Effector CD8-positive, alpha-beta T cell (primary cell): ENCODE data around the gene B2M.
"Not testable (repeated sequence)": the region's sequence is repeated elsewhere in the genome, so short reads cannot be mapped to it uniquely, and the experiment has no call there.

Experiments
- DNase-seq: peaks from one replicate; lab custom pipeline; 2025; lab: John Stamatoyannopoulos, UW

B2M gene

DNA sequence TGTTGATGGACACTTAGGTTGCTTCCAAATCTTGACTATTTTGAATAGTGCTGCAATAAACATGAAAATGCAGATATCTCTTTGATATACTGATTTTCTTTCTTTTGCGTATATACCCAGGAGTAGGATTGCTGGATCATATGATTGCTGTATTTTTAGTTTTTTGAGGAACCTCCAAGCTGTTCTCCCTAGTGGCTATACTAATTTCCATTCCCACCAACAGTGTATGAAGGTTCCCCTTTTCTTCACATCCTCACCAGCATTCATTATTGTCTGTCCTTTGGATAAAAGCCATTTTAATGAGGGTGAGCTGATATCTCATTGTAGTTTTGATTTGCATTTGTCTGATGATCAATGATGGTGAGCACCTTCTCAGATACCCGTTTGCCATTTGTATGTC lies 12.7 kb upstream of the B2M start:
- no peak for DNase-seq

DNA sequence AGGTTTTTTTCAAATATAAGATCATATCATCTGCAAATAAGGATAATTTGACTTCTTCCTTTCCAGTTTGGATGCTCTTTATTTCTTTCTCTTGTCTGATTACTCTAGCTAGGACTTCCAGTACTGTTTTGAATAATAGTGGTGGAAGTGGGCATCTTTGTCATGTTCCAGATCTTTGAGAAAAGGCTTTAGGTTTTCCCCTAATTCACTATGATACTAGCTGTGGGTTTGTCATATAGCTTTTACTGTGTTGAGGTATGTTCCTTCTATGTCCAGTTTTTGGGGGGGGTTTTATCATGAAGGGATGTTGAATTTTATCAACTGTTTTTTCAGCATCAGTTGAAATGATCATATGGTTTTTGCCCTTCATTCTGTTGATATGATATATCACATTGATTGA lies 10.6 kb upstream of the B2M start:
- not testable (repeated sequence) for DNase-seq

DNA sequence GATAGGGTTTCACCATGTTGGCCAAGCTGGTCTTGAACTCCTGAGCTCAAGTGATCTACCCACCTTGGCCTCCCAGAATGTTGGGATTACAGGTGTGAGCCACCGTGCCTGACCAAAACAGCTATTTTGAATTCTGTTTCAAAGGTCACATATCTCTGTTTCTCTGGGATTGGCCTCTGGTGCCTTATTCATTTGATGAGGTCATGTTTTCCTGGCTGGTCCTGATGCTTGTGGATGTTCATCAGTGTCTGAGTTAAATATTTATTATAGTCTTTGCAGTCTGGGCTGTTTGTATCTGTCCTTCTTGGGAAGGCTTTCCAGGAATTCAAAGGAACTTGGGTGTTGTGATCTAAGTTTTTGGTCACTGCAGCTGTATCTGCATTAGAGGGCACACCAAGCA lies 5.3 kb upstream of the B2M start:
- no peak for DNase-seq

DNA sequence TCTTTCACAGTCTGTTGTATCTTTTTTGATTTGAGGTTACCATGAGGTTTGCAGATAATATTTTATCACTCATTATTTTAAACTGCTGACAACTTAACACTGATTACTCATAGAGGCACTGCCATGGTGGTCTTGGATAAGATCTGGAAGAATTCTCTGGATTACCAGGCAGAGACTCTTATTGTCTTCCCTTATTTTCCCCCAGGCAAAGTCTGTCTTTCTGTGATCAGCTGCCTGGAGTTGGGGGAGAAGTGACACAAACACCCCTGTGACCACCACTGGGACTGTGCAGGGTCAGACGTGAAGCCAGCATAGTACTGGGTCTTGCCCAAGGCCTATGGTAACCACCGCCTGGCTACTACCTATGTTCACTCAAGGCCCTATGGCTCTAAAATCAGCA lies 4.9 kb upstream of the B2M start:
- DNase-seq: no peak

DNA sequence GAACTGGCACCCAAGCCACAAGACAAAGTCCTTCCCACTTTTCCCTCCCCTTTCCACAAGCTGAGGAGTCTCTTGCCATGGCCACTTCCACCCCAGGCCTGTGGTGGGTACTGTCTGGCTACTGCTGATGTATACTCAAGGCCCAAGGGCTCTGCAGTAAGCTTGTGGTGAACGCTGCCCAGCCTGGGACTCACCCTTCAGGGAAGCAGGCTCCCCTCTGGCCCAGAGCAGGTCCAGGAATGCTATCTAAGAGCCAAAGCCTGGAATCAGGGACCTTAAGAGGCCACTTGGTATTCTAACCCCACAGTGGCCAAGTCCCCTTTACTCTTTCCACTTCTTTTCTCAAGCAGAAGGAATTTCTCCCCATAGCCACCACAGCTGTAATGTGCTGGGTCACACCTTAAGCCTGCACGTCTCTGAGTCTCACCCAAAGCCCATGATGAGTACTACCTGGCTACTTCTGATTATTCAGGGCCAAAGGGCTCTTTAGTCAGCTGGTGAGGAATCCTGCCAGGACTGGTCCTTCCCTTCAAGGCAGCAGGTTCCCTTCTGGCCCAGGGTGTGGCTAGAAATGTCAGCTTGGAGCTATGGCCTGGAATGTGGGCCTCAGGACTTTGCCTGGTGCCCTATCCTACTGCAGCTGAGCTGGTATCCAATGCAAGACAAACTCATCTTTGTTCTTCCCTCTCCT lies 4.2 kb upstream of the B2M start:
- DNase-seq: no peak

DNA sequence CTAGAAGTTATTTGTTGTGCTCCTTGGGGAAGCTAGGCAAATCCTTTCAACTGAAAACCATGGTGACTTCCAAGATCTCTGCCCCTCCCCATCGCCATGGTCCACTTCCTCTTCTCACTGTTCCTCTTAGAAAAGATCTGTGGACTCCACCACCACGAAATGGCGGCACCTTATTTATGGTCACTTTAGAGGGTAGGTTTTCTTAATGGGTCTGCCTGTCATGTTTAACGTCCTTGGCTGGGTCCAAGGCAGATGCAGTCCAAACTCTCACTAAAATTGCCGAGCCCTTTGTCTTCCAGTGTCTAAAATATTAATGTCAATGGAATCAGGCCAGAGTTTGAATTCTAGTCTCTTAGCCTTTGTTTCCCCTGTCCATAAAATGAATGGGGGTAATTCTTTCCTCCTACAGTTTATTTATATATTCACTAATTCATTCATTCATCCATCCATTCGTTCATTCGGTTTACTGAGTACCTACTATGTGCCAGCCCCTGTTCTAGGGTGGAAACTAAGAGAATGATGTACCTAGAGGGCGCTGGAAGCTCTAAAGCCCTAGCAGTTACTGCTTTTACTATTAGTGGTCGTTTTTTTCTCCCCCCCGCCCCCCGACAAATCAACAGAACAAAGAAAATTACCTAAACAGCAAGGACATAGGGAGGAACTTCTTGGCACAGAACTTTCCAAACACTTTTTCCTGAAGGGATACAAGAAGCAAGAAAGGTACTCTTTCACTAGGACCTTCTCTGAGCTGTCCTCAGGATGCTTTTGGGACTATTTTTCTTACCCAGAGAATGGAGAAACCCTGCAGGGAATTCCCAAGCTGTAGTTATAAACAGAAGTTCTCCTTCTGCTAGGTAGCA lies 851 bp upstream of the B2M start:
- DNase-seq: peak; percentile 39

DNA sequence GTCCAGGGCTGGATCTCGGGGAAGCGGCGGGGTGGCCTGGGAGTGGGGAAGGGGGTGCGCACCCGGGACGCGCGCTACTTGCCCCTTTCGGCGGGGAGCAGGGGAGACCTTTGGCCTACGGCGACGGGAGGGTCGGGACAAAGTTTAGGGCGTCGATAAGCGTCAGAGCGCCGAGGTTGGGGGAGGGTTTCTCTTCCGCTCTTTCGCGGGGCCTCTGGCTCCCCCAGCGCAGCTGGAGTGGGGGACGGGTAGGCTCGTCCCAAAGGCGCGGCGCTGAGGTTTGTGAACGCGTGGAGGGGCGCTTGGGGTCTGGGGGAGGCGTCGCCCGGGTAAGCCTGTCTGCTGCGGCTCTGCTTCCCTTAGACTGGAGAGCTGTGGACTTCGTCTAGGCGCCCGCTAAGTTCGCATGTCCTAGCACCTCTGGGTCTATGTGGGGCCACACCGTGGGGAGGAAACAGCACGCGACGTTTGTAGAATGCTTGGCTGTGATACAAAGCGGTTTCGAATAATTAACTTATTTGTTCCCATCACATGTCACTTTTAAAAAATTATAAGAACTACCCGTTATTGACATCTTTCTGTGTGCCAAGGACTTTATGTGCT lies 527 bp downstream of the B2M start:
- DNase-seq: peak; percentile 57

DNA sequence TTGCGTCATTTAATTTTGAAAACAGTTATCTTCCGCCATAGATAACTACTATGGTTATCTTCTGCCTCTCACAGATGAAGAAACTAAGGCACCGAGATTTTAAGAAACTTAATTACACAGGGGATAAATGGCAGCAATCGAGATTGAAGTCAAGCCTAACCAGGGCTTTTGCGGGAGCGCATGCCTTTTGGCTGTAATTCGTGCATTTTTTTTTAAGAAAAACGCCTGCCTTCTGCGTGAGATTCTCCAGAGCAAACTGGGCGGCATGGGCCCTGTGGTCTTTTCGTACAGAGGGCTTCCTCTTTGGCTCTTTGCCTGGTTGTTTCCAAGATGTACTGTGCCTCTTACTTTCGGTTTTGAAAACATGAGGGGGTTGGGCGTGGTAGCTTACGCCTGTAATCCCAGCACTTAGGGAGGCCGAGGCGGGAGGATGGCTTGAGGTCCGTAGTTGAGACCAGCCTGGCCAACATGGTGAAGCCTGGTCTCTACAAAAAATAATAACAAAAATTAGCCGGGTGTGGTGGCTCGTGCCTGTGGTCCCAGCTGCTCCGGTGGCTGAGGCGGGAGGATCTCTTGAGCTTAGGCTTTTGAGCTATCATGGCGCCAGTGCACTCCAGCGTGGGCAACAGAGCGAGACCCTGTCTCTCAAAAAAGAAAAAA lies 1.2 kb downstream of the B2M start:
- DNase-seq: peak; percentile 59

DNA sequence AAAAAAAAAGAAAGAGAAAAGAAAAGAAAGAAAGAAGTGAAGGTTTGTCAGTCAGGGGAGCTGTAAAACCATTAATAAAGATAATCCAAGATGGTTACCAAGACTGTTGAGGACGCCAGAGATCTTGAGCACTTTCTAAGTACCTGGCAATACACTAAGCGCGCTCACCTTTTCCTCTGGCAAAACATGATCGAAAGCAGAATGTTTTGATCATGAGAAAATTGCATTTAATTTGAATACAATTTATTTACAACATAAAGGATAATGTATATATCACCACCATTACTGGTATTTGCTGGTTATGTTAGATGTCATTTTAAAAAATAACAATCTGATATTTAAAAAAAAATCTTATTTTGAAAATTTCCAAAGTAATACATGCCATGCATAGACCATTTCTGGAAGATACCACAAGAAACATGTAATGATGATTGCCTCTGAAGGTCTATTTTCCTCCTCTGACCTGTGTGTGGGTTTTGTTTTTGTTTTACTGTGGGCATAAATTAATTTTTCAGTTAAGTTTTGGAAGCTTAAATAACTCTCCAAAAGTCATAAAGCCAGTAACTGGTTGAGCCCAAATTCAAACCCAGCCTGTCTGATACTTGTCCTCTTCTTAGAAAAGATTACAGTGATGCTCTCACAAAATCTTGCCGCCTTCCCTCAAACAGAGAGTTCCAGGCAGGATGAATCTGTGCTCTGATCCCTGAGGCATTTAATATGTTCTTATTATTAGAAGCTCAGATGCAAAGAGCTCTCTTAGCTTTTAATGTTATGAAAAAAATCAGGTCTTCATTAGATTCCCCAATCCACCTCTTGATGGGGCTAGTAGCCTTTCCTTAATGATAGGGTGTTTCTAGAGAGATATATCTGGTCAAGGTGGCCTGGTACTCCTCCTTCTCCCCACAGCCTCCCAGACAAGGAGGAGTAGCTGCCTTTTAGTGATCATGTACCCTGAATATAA lies 2.0 kb downstream of the B2M start:
- DNase-seq: no peak

DNA sequence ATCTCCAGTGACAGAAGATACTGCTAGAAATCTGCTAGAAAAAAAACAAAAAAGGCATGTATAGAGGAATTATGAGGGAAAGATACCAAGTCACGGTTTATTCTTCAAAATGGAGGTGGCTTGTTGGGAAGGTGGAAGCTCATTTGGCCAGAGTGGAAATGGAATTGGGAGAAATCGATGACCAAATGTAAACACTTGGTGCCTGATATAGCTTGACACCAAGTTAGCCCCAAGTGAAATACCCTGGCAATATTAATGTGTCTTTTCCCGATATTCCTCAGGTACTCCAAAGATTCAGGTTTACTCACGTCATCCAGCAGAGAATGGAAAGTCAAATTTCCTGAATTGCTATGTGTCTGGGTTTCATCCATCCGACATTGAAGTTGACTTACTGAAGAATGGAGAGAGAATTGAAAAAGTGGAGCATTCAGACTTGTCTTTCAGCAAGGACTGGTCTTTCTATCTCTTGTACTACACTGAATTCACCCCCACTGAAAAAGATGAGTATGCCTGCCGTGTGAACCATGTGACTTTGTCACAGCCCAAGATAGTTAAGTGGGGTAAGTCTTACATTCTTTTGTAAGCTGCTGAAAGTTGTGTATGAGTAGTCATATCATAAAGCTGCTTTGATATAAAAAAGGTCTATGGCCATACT lies 4.0 kb downstream of the B2M start:
- DNase-seq: no peak

DNA sequence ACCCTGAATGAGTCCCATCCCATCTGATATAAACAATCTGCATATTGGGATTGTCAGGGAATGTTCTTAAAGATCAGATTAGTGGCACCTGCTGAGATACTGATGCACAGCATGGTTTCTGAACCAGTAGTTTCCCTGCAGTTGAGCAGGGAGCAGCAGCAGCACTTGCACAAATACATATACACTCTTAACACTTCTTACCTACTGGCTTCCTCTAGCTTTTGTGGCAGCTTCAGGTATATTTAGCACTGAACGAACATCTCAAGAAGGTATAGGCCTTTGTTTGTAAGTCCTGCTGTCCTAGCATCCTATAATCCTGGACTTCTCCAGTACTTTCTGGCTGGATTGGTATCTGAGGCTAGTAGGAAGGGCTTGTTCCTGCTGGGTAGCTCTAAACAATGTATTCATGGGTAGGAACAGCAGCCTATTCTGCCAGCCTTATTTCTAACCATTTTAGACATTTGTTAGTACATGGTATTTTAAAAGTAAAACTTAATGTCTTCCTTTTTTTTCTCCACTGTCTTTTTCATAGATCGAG lies 4.5 kb downstream of the B2M start:
- no peak for DNase-seq

DNA sequence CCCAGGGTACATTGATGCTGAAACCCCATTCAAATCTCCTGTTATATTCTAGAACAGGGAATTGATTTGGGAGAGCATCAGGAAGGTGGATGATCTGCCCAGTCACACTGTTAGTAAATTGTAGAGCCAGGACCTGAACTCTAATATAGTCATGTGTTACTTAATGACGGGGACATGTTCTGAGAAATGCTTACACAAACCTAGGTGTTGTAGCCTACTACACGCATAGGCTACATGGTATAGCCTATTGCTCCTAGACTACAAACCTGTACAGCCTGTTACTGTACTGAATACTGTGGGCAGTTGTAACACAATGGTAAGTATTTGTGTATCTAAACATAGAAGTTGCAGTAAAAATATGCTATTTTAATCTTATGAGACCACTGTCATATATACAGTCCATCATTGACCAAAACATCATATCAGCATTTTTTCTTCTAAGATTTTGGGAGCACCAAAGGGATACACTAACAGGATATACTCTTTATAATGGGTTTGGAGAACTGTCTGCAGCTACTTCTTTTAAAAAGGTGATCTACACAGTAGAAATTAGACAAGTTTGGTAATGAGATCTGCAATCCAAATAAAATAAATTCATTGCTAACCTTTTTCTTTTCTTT lies 5.8 kb downstream of the B2M start:
- DNase-seq: no peak

DNA sequence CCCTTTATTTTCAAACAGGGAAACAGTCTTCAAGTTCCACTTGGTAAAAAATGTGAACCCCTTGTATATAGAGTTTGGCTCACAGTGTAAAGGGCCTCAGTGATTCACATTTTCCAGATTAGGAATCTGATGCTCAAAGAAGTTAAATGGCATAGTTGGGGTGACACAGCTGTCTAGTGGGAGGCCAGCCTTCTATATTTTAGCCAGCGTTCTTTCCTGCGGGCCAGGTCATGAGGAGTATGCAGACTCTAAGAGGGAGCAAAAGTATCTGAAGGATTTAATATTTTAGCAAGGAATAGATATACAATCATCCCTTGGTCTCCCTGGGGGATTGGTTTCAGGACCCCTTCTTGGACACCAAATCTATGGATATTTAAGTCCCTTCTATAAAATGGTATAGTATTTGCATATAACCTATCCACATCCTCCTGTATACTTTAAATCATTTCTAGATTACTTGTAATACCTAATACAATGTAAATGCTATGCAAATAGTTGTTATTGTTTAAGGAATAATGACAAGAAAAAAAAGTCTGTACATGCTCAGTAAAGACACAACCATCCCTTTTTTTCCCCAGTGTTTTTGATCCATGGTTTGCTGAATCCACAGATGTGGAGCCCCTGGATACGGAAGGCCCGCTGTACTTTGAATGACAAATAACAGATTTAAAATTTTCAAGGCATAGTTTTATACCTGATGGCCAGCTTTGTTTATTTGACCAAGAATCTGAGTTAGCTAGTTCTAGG lies 7.0 kb downstream of the B2M start:
- DNase-seq: no peak

DNA sequence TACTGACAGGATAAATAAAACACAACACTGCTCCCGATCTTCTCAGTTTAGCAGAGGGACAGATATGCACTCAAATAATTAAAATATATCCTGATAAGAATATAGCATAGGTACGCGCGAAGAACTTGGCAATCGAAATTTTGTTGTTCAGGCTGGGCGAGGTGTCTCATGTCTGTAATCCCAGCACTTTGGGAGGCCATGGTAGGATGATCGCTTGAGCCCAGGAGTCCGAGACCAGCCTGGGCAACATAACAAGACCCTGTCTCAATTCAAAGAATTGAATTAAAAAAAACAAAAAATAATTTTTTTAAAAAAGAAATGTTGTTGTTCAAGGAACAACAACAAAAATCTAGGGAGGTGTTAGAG lies 7.6 kb downstream of the B2M start:
- no peak for DNase-seq

DNA sequence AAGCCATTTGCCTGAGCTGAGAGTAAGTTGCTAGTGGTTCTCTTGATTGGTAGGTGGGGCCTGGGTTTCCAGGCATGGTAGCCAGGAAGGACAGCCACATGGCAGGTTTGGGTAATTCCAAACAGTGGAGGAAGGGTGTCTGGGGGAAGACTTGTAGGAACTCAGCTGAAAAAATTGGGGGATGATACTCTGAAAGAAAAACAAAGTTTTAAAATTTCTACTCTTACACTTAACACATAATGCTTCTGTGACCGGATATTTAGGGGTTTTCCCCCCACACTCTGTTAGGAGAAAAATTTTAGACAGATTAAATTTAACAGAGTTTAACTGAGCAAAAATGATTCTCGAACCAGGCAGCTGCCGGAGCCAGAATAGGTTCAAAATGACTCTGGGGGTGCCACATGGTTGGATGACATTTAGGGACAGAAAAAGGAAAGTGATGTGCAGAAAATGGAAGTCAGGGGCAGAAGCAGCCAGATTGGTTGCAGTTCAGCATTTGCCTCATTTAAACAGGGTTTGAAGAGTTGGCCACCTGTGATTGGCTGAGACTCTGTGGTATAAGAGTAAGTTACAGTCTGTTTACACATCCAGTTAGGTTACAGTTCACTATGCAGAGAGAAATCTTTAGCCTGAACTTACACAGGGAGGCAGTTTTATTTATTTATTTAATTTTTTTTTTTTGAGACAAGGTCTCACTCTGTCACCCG lies 8.1 kb downstream of the B2M start:
- peak; percentile 23 for DNase-seq

DNA sequence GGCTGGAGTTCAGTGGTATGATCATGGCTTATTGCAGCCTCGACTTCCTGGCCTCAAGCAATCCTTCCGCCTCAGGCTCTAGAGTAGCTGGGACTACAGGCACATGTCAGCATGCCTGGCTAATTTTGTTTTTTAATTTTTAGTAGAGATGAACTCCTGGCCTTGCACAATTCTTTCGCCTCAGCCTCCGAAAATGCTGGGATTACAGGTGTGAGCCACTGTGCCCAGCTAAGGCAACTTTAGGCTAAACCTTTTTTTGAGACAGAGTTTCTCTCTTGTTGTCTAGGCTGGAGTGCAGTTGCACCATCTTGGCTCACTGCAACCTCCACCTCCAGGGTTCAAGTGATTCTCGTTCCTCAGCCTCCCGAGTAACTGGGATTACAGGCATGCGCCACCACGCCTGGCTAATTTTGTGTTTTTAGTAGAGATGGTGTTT lies 8.7 kb downstream of the B2M start:
- DNase-seq: not testable (repeated sequence)

DNA sequence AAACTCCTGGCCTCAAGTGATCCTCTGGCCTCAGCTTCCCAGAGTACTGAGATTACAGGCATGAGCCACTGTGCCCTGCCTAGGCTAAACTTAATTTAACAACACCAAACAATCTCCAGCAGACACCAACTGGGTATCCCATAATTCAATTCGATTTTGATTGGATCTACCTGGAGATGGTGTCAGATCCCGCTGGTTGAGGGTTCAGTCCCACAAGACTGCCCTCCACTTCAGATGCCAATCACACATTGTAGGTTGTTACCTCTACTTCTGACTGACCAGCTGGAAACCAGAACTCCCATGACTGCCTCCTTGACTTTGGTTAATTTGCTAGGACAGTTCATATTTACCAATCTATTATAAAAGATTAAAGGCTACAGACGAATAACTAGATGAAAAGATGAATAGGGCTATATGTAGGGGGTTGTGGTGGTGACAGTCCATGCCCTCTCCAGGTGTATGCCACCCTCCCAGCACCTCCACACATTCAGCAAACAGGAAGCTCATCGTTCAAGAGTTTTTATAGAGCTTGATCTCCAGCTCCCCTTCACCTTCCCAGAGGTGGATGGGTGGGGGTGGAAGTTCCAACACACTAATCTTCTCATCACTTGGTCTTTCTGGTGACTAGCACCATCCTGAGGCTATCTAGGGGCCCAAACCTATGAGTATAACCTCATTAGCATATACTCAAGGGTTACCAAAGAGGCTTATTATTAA lies 9.3 kb downstream of the B2M start:
- no peak for DNase-seq

DNA sequence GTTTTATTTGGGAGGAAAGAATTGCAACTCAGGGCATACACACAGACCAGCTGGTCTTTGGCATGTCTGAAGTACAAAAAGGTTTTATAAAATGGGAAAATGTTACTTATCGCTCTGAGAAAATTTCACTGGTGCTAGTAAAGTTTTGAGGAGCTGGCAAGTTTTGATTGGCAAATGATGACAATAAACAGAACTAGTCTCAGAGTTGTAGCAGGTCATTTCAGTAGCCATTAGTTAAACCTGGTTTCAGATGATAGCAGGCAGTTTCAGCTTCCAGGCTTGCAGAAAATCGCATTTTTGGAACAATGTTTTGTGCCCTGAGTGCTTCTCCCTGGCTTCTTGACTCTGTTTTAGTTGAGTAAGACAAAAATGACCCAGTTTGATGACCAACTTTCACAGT lies 10.7 kb downstream of the B2M start:
- no peak for DNase-seq
